ENCODE measurements around the gene PRICKLE4.

DNA sequence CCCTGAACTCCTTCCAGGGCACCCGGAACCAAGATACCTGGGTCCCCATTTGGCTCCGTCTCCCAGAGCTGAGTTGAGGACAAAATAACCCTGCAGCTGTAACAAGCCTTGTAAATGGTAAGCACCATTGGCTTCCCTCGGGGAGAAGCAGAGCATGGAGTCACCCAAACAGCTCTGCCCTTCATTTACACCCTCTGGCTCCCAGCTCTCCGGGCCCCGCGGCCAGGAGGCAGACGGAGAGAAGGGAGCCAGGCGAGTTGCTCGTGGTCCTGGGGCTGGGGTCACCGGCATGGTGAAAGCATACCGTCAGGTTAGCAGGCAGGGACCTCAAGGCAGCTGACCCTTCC is 47.2 kb upstream of the PRICKLE4 start:
- TF ChIP-seq EZH2 (IDR thresholded peaks at IDR 0.05) (no peak), EZH2phosphoT487 (IDR thresholded peaks at IDR 0.05) (no peak)
- TF ChIP-seq, protein P1, sequence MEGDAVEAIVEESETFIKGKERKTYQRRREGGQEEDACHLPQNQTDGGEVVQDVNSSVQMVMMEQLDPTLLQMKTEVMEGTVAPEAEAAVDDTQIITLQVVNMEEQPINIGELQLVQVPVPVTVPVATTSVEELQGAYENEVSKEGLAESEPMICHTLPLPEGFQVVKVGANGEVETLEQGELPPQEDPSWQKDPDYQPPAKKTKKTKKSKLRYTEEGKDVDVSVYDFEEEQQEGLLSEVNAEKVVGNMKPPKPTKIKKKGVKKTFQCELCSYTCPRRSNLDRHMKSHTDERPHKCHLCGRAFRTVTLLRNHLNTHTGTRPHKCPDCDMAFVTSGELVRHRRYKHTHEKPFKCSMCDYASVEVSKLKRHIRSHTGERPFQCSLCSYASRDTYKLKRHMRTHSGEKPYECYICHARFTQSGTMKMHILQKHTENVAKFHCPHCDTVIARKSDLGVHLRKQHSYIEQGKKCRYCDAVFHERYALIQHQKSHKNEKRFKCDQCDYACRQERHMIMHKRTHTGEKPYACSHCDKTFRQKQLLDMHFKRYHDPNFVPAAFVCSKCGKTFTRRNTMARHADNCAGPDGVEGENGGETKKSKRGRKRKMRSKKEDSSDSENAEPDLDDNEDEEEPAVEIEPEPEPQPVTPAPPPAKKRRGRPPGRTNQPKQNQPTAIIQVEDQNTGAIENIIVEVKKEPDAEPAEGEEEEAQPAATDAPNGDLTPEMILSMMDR (IDR thresholded peaks at IDR 0.05), result no peak

Measured in neural progenitor cell (in vitro differentiated cells).